ENCODE data around the gene C2orf74.
"Not testable (repeated sequence)": the region's sequence is repeated elsewhere in the genome, so short reads cannot be mapped to it uniquely, and the experiment has no call there.

The C2orf74 gene

GRCh38 chr2:61184263-61184662, 22.3 kb downstream of the C2orf74 start:
- Histone ChIP-seq H3K27me3 (ENCODE audit: control insufficient read depth in 1 of 2, insufficient read depth in 2 of 2, low read length in 2 of 2) (no peaks in the 10 kb centered on the region), H3K27ac (ENCODE audit: low read depth, low read length) (no peak overlapping the region), H3K36me3 (ENCODE audit: insufficient read depth, low read length) (peaks cover 75% of the 10 kb centered on the region), H3K4me3 (ENCODE audit: low read depth in 1 of 2, low read length in 2 of 2) (no peak overlapping the region), H3K9me3 (ENCODE audit: low read length) (no peaks in the 10 kb centered on the region), H3K9ac (ENCODE audit: low read length) (no peak overlapping the region), H3K4me1 (ENCODE audit: insufficient read depth, low read length) (peaks cover 32% of the 10 kb centered on the region)

DNA sequence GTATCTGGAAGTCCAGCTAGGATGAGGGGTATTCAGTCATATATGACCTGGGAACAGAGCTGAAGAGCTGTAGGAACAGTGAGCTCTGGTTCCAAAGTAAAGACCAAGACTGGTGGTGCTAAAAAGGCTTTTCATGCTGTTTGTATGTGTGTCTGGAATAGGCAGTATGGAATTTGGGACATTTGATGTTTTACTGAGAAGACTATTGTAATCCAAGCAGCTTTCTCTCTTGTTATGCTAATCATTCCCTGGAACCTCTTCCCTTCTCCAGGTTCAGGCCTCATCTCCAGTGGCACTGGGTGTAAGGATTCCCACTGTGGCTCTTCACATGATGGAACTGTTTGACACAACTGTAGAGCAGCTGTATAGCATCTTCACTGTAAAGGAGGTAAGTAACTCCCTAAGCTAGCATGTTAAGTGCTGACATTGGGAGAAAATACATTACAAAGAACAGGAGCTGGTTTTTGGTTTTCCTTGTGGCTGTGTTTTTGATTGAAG, 23.3 kb downstream of the C2orf74 start:
- Histone ChIP-seq H3K27me3 (ENCODE audit: control insufficient read depth in 1 of 2, insufficient read depth in 2 of 2, low read length in 2 of 2) (no peaks in the 10 kb centered on the region), H3K9ac (ENCODE audit: low read length) (no peak overlapping the region), H3K9me3 (ENCODE audit: low read length) (no peaks in the 10 kb centered on the region), H3K4me3 (ENCODE audit: low read depth in 1 of 2, low read length in 2 of 2) (no peak overlapping the region), H3K36me3 (ENCODE audit: insufficient read depth, low read length) (peaks cover 83% of the 10 kb centered on the region), H3K4me1 (ENCODE audit: insufficient read depth, low read length) (peaks cover 22% of the 10 kb centered on the region), H3K27ac (ENCODE audit: low read depth, low read length) (no peak overlapping the region)

DNA sequence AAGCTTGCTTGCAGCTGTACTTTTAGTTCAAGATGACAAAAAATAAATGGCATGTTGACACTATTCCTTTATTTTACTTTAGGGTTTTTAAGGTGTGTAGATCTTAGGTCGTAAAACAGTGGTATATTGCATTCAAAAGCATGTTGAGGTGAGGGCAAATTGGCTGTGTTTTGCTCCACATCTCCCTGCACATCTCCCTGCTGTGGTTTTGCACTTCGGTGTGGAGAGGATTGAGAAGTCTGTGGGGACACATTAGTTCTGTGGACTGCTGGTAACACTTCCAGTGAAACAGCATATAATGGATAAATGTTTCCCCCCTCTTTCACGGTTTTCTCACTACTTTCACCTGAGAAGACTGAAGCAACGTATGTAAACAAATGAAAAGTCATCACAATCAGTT, 25.1 kb downstream of the C2orf74 start:
- H3K27me3 ChIP-seq (ENCODE audit: control insufficient read depth in 1 of 2, insufficient read depth in 2 of 2, low read length in 2 of 2): no peaks in the 10 kb centered on the region
- no peak overlapping the region for H3K27ac ChIP-seq (ENCODE audit: low read depth, low read length)
- H3K9me3 ChIP-seq (ENCODE audit: low read length): no peaks in the 10 kb centered on the region
- H3K4me1 ChIP-seq (ENCODE audit: insufficient read depth, low read length): peaks cover 4% of the 10 kb centered on the region
- no peak overlapping the region for H3K9ac ChIP-seq (ENCODE audit: low read length)
- peaks cover 87% of the 10 kb centered on the region for H3K36me3 ChIP-seq (ENCODE audit: insufficient read depth, low read length)
- H3K4me3 ChIP-seq (ENCODE audit: low read depth in 1 of 2, low read length in 2 of 2): no peak overlapping the region

DNA sequence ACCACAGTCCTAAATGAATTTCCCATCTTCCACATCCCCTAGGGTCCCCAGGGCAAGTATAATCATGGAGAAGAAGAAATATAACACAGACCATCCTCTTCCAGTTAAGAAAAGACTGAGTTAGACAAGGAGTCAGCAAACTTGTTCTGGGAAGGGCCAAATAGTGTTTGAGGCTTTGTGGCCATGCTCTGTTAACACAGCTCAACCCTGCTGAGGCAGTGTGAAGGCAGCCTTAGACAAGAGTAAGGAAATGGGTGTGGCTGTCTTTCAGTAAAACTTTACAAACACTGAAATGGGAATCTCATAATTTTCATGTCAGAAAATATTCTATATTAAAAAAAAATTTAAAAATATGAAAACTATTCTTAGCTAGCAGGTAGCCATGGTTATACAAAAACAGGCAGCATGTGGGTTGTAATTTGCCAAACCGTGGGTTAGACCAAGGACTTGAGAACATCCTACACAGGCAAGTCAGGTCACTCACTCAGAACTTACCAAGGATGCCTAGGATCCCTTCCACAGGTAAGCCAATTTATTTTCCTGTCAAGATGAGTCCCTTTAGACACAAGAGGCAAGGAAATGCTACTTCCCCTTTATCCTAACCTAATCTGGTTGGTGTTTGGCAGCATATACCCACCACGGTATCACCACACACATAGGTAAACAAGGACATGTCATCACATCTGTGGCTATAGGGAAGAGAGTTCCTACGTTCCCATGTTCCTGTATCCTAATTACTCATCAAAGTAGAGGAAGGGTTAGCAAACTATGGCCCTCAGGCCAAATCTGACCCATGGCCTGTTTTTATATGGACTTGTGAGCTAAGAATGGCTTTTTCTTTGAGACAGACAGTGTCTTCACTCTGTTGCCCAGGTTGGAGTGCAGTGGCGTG, 31.9 kb downstream of the C2orf74 start:
- Histone ChIP-seq H3K4me3 (ENCODE audit: low read depth in 1 of 2, low read length in 2 of 2) (no peak overlapping the region), H3K27me3 (ENCODE audit: control insufficient read depth in 1 of 2, insufficient read depth in 2 of 2, low read length in 2 of 2) (no peaks in the 10 kb centered on the region), H3K9me3 (ENCODE audit: low read length) (no peaks in the 10 kb centered on the region), H3K27ac (ENCODE audit: low read depth, low read length) (no peak overlapping the region), H3K36me3 (ENCODE audit: insufficient read depth, low read length) (peaks cover 44% of the 10 kb centered on the region), H3K9ac (ENCODE audit: low read length) (no peak overlapping the region), H3K4me1 (ENCODE audit: insufficient read depth, low read length) (no peaks in the 10 kb centered on the region)

GRCh38 chr2:61194646-61195045, 32.7 kb downstream of the C2orf74 start:
- not testable (repeated sequence) for H3K27me3 ChIP-seq (ENCODE audit: control insufficient read depth in 1 of 2, insufficient read depth in 2 of 2, low read length in 2 of 2); H3K9ac ChIP-seq (ENCODE audit: low read length); H3K4me1 ChIP-seq (ENCODE audit: insufficient read depth, low read length); H3K27ac ChIP-seq (ENCODE audit: low read depth, low read length); H3K4me3 ChIP-seq (ENCODE audit: low read depth in 1 of 2, low read length in 2 of 2); H3K9me3 ChIP-seq (ENCODE audit: low read length)
- H3K36me3 ChIP-seq (ENCODE audit: insufficient read depth, low read length): peaks cover 41% of the 10 kb centered on the region

GRCh38 chr2:61196671-61197070, 34.7 kb downstream of the C2orf74 start:
- Histone ChIP-seq H3K4me3 (ENCODE audit: low read depth in 1 of 2, low read length in 2 of 2) (no peak overlapping the region), H3K9me3 (ENCODE audit: low read length) (no peaks in the 10 kb centered on the region), H3K36me3 (ENCODE audit: insufficient read depth, low read length) (peaks cover 28% of the 10 kb centered on the region), H3K27me3 (ENCODE audit: control insufficient read depth in 1 of 2, insufficient read depth in 2 of 2, low read length in 2 of 2) (no peaks in the 10 kb centered on the region), H3K9ac (ENCODE audit: low read length) (no peak overlapping the region), H3K4me1 (ENCODE audit: insufficient read depth, low read length) (no peaks in the 10 kb centered on the region), H3K27ac (ENCODE audit: low read depth, low read length) (no peak overlapping the region)

DNA sequence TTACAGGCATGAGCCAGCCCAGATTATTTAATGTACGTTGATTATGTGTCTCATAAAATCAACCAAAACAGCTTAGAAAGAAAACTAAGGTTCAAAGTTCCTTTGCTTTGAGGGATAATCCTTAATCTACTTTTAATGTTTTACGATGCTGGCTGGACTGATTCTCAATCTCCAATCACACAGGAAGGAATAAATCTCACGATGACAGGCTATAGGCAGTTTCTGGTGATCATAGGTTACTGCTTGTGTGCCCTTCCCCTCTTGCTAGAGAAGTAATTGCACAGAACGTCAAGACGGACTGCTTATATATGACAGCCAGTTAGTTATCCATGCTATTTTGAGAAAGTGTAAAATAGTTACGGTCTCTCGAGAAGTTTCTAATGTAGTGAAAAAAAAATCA, 43.1 kb downstream of the C2orf74 start:
- Histone ChIP-seq H3K27ac (ENCODE audit: low read depth, low read length) (no peak overlapping the region), H3K9ac (ENCODE audit: low read length) (no peak overlapping the region), H3K4me1 (ENCODE audit: insufficient read depth, low read length) (no peaks in the 10 kb centered on the region), H3K4me3 (ENCODE audit: low read depth in 1 of 2, low read length in 2 of 2) (no peak overlapping the region), H3K36me3 (ENCODE audit: insufficient read depth, low read length) (peaks cover 61% of the 10 kb centered on the region), H3K27me3 (ENCODE audit: control insufficient read depth in 1 of 2, insufficient read depth in 2 of 2, low read length in 2 of 2) (no peaks in the 10 kb centered on the region), H3K9me3 (ENCODE audit: low read length) (no peaks in the 10 kb centered on the region)

GRCh38 chr2:61210332-61210981, 48.5 kb downstream of the C2orf74 start:
- H3K4me1 ChIP-seq (ENCODE audit: insufficient read depth, low read length): no peaks in the 10 kb centered on the region
- no peak overlapping the region for H3K9ac ChIP-seq (ENCODE audit: low read length)
- no peaks in the 10 kb centered on the region for H3K27me3 ChIP-seq (ENCODE audit: control insufficient read depth in 1 of 2, insufficient read depth in 2 of 2, low read length in 2 of 2)
- no peaks in the 10 kb centered on the region for H3K9me3 ChIP-seq (ENCODE audit: low read length)
- H3K4me3 ChIP-seq (ENCODE audit: low read depth in 1 of 2, low read length in 2 of 2): no peak overlapping the region
- H3K27ac ChIP-seq (ENCODE audit: low read depth, low read length): no peak overlapping the region
- H3K36me3 ChIP-seq (ENCODE audit: insufficient read depth, low read length): peaks cover 49% of the 10 kb centered on the region

GRCh38 chr2:61214171-61214570, 52.2 kb downstream of the C2orf74 start:
- Histone ChIP-seq H3K36me3 (ENCODE audit: insufficient read depth, low read length) (peaks cover 23% of the 10 kb centered on the region), H3K27me3 (ENCODE audit: control insufficient read depth in 1 of 2, insufficient read depth in 2 of 2, low read length in 2 of 2) (no peaks in the 10 kb centered on the region), H3K9me3 (ENCODE audit: low read length) (no peaks in the 10 kb centered on the region), H3K27ac (ENCODE audit: low read depth, low read length) (no peak overlapping the region), H3K9ac (ENCODE audit: low read length) (no peak overlapping the region), H3K4me3 (ENCODE audit: low read depth in 1 of 2, low read length in 2 of 2) (no peak overlapping the region), H3K4me1 (ENCODE audit: insufficient read depth, low read length) (no peaks in the 10 kb centered on the region)
